ENCODE results near the gene TRIM9. TPM values are rescaled to one million over a fixed set of nuclear protein-coding genes. Genes with fewer than 3 reads are reported as not detected.
"Not testable (repeated sequence)": the region's sequence is repeated elsewhere in the genome, so short reads cannot be mapped to it uniquely, and the experiment has no call there.

Gene TRIM9
- total and polyA plus RNA-seq, 9 of the 15 experiments (the other 6 are each of a cell fraction or from before 2014, with no cell fraction given) = 0.03 to 0.15 (median 0.04) TPM; not detected in 4

DNA sequence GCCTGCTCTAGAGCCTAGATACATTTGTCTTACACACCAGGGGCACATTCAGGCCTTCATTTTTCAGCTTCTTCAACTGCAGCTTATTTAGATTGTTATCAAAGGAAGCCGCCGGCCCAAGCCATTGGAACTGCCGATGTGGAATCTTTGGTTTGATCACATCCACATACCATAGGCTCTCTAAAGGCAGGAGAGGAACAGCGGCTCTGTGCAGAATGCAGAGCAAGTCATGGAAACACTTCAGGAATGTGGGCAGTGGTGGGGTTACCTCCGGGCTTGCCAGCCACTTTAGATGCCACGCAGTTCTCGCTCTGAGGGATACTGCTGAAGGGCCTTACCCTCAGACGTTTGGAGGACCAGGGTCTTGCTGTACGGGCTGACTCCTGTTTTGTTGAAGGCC is 97.2 kb downstream of the TRIM9 start (continued):
- TF ChIP-seq, protein P1, sequence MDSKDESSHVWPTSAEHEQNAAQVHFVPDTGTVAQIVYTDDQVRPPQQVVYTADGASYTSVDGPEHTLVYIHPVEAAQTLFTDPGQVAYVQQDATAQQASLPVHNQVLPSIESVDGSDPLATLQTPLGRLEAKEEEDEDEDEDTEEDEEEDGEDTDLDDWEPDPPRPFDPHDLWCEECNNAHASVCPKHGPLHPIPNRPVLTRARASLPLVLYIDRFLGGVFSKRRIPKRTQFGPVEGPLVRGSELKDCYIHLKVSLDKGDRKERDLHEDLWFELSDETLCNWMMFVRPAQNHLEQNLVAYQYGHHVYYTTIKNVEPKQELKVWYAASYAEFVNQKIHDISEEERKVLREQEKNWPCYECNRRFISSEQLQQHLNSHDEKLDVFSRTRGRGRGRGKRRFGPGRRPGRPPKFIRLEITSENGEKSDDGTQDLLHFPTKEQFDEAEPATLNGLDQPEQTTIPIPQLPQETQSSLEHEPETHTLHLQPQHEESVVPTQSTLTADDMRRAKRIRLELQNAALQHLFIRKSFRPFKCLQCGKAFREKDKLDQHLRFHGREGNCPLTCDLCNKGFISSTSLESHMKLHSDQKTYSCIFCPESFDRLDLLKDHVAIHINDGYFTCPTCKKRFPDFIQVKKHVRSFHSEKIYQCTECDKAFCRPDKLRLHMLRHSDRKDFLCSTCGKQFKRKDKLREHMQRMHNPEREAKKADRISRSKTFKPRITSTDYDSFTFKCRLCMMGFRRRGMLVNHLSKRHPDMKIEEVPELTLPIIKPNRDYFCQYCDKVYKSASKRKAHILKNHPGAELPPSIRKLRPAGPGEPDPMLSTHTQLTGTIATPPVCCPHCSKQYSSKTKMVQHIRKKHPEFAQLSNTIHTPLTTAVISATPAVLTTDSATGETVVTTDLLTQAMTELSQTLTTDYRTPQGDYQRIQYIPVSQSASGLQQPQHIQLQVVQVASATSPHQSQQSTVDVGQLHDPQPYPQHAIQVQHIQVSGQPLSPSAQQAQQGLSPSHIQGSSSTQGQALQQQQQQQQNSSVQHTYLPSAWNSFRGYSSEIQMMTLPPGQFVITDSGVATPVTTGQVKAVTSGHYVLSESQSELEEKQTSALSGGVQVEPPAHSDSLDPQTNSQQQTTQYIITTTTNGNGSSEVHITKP (IDR thresholded peaks at IDR 0.05; ENCODE audit: partially characterized antibody) = no peak
- no peak for TF ChIP-seq ZNF408 (CRISPR knock-in tag; IDR thresholded peaks at IDR 0.05; ENCODE audit: low read depth)
- no peak for TF ChIP-seq HDAC6 (IDR thresholded peaks at IDR 0.05; ENCODE audit: low read depth, low read length)
- TF ChIP-seq, protein P2, sequence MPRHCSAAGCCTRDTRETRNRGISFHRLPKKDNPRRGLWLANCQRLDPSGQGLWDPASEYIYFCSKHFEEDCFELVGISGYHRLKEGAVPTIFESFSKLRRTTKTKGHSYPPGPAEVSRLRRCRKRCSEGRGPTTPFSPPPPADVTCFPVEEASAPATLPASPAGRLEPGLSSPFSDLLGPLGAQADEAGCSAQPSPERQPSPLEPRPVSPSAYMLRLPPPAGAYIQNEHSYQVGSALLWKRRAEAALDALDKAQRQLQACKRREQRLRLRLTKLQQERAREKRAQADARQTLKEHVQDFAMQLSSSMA (CRISPR knock-in tag; IDR thresholded peaks at IDR 0.05) = no peak
- no peak for TF ChIP-seq CREB1 (IDR thresholded peaks at IDR 0.05)
- no peak for TF ChIP-seq CREB1 (CRISPR knock-in tag; IDR thresholded peaks at IDR 0.05)
- TF ChIP-seq, protein P3, sequence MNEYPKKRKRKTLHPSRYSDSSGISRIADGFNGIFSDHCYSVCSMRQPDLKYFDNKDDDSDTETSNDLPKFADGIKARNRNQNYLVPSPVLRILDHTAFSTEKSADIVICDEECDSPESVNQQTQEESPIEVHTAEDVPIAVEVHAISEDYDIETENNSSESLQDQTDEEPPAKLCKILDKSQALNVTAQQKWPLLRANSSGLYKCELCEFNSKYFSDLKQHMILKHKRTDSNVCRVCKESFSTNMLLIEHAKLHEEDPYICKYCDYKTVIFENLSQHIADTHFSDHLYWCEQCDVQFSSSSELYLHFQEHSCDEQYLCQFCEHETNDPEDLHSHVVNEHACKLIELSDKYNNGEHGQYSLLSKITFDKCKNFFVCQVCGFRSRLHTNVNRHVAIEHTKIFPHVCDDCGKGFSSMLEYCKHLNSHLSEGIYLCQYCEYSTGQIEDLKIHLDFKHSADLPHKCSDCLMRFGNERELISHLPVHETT (CRISPR knock-in tag; conservative IDR thresholded peaks at IDR 0.05 in 1 of 2, IDR thresholded peaks at IDR 0.05 in 1 of 2) = no peak
- TF ChIP-seq HNRNPK (IDR thresholded peaks at IDR 0.05; ENCODE audit: low read depth, low read length, poor library complexity, severe bottlenecking) = no peak
- TF ChIP-seq HNRNPUL1 (IDR thresholded peaks at IDR 0.05; ENCODE audit: low read length) = no peak

DNA sequence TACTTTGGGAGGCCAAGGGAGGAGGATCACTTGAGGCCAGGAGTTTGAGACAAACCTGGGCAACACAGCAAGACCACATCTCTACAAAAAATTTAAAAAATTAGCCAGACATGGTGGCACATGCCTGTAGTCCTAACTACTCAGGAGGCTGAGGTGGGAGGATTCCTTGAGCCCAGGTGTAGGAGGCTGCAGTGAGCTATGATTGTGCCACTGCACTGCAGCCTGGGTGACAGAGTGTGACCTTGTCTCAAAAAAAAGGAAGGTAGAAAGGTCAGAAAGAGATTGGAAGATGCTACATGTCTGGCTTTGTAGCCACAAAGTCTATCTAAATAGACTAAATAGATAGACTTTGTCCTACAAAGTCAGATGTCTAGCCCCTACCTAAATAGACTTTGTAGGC is 100.7 kb downstream of the TRIM9 start:
- H3K9ac ChIP-seq (ENCODE audit: insufficient read depth in 1 of 2, low read depth in 2 of 2, low read length in 2 of 2); CTCF ChIA-PET (ENCODE audit: low intra/inter-chr PET ratio); POLR2A ChIA-PET; H3K4me2 ChIP-seq (ENCODE audit: insufficient read depth, low read length); H3K27ac ChIP-seq (ENCODE audit: extremely low read depth, low read depth, low read length); H3K9me3 ChIP-seq (replicated peaks; ENCODE audit: control insufficient read depth, insufficient read depth, low read depth, low read length); DNase-seq (ENCODE audit: extremely low read depth in 1 of 4, low spot score in 3 of 4); H3K4me1 ChIP-seq (replicated peaks in 1 of 2; ENCODE audit: control insufficient read depth in 2 of 2, insufficient read depth in 2 of 2, low read length in 2 of 2); H3K36me3 ChIP-seq (ENCODE audit: control insufficient read depth, insufficient read depth, low read length); H3K4me3 ChIP-seq; H3K9me1 ChIP-seq (ENCODE audit: control insufficient read depth, insufficient read depth, low read length); in situ Hi-C loops (cut with MboI); FAIRE-seq; intact Hi-C loops (cut with micrococcal nuclease); ATAC-seq; H4K20me1 ChIP-seq (replicated peaks; ENCODE audit: control insufficient read depth, insufficient read depth, low read length); H2AFZ ChIP-seq (ENCODE audit: low read depth, low read length); BruUV-seq (replicated peaks); H3K79me2 ChIP-seq (ENCODE audit: control insufficient read depth, insufficient read depth, low read length): not testable (repeated sequence)
- peaks cover 11 to 12% of the 10 kb centered on the region in 2 experiments; a peak in 3 of 5 replicates for H3K27me3 ChIP-seq (ENCODE audit: control insufficient read depth in 2 of 2, insufficient read depth in 2 of 2, low read length in 2 of 2)

Data from K562 (cell line).